Stomach (tissue), 9 donors: Measurements from ENCODE around the gene SIGLEC10. TPM values are rescaled to one million over a fixed set of nuclear protein-coding genes. Genes with fewer than 3 reads are reported as not detected.
"Not testable (repeated sequence)": the region's sequence is repeated elsewhere in the genome, so short reads cannot be mapped to it uniquely, and the experiment has no call there.

Experiments
- DNase-seq, 2 donors: peaks; one replicate each; pipeline versions ENCODE4 v3.0.0 to v3.0.0-alpha.2; 2013 to 2019
- H3K27ac ChIP-seq, 5 donors: fragments of 200-600 bp in 4 of 5; sonication (generic) in 4 of 5; one replicate each; pipeline ENCODE4 v1.5.1; 2013 to 2019; ENCODE audit warnings: mild to moderate bottlenecking in 1 of 5, moderate library complexity in 1 of 5
- H3K27me3 ChIP-seq, 3 donors: fragments of 200-600 bp; sonication (generic); one replicate each; pipeline ENCODE4 v1.5.1; 2017 to 2019; ENCODE audit warnings: mixed run types in 1 of 3
- H3K36me3 ChIP-seq, 4 donors: fragments of 200-600 bp; sonication (generic); 1 replicate in 3 of 4; 2 replicates in 1 of 4; pipeline ENCODE4 v1.5.1; 2016 to 2019
- H3K4me1 ChIP-seq, 4 donors: fragments of 200-600 bp; sonication (generic); one replicate each; pipeline ENCODE4 v1.5.1; 2016 to 2019
- H3K4me3 ChIP-seq, 4 donors: fragments of 200-600 bp; sonication (generic) in 3 of 4; one replicate each; pipeline ENCODE4 v1.5.1; 2016 to 2019; ENCODE audit warnings: mild to moderate bottlenecking in 1 of 4
- H3K9me3 ChIP-seq, 4 donors: fragments of 200-600 bp; sonication (generic); one replicate each; pipeline ENCODE4 v1.5.1; 2016 to 2019
- CTCF ChIP-seq, 7 experiments: fragments of 450-650 bp in 4 of 7; fragments of 200-600 bp in 3 of 7; sonication (generic) in 3 of 7; IDR thresholded peaks; one replicate each; pipeline ENCODE4 v1.5.1; 2016 to 2019; ENCODE audit warnings: antibody characterized with exemption in 7 of 7, control low read depth in 2 of 7, mild to moderate bottlenecking in 1 of 7
- EP300 ChIP-seq: sonication (generic); formaldehyde crosslinking; IDR thresholded peaks from one replicate; pipeline ENCODE4 v1.6.1; 2017; ENCODE audit warnings: antibody characterized with exemption
- POLR2A ChIP-seq, 4 donors: fragments of 450-650 bp; IDR thresholded peaks; one replicate each; pipeline ENCODE4 v1.6.1; 2016; ENCODE audit warnings: antibody characterized with exemption in 4 of 4, control low read depth in 2 of 4, mild to moderate bottlenecking in 1 of 4, moderate library complexity in 1 of 4
- POLR2AphosphoS5 ChIP-seq, 3 donors: sonication (generic); formaldehyde crosslinking; IDR thresholded peaks; one replicate each; pipeline ENCODE4 v1.6.1; 2016; ENCODE audit warnings: antibody characterized with exemption in 3 of 3
- WGBS, 5 donors: extraction: QIAGEN DNeasy Blood & Tissue Kit in 3 of 5; methylation state at CpG; one replicate each; pipeline versions ENCODE4 v1.1.5 to v1.1.7; 2013 to 2018; 5-methylcytosine and 5-hydroxymethylcytosine counted together
- intact Hi-C: fragments of 100-400 bp; cut with DNase I; formaldehyde crosslinking; loops from one replicate; pipeline ENCODE4 v1.15.1; 2023; ENCODE audit warnings: low total_unique reads
- polyA plus RNA-seq, 3 donors: library from polyadenylated mRNA; stranded (reverse); fragments of 200-250 nt; gene quantifications; one replicate each; pipeline ENCODE4 v1.2.3, GENCODE V29; 2013
- total RNA-seq, 5 donors: library from RNA; depleted of rRNA; stranded (reverse); fragments of >200 nt; gene quantifications; one replicate each; pipeline versions ENCODE4 v1.1.0 to v1.2.3, GENCODE V29; 2014 to 2016
- donor health status: healthy with polysubstance abuse.
- donor health status: Bipolar disorder and iron deficiency.
- donor health status: healthy.

SIGLEC10 gene
- total and polyA plus RNA-seq, 8 donors = 1.1 to 21.4 (median 2.7) TPM; not detected in 2

GRCh38 chr19:51421229-51422052 is 4.0 kb upstream of the SIGLEC10 start:
- H3K4me1 ChIP-seq = peaks cover 0 to 7% (median 0%) of the 10 kb centered on the region in 4 donors
- peak overlapping the region in 1 of 4 donors; percentile 9 for H3K4me3 ChIP-seq
- intact Hi-C loops = no loop called here
- 10 to 29% (median 14%) methylated on average over 18 to 39 of the region's 39 CpGs for WGBS, 5 donors
- DNase-seq = no peak
- H3K9me3 ChIP-seq = no peaks in the 10 kb centered on the region
- no peak overlapping the region for H3K27ac ChIP-seq
- peaks cover 3 to 62% (median 11%) of the 10 kb centered on the region in 3 donors for H3K27me3 ChIP-seq
- no peaks in the 10 kb centered on the region for H3K36me3 ChIP-seq
- TF ChIP-seq POLR2AphosphoS5 (IDR thresholded peaks at IDR 0.05) (no peak), CTCF (IDR thresholded peaks at IDR 0.05) (no peak), EP300 (no peak), POLR2A (IDR thresholded peaks at IDR 0.05) (no peak)

- H3K4me3 ChIP-seq, H3K27ac ChIP-seq, intact Hi-C loops, H3K4me1 ChIP-seq, H3K36me3 ChIP-seq, H3K9me3 ChIP-seq, DNase-seq: not testable (repeated sequence)
- WGBS, 5 donors = 85 to 88% (median 87%) methylated on average over 11 of the region's 11 CpGs
- H3K27me3 ChIP-seq = peaks cover 3 to 62% (median 11%) of the 10 kb centered on the region in 3 donors
These were observed 3.1 kb upstream of the SIGLEC10 start for GRCh38 chr19:51420511-51420910.

- Histone ChIP-seq H3K4me3 (no peak overlapping the region), H3K36me3 (no peaks in the 10 kb centered on the region), H3K27ac (no peak overlapping the region), H3K9me3 (no peaks in the 10 kb centered on the region), H3K27me3 (peaks cover 3 to 76% (median 11%) of the 10 kb centered on the region in 3 donors), H3K4me1 (peaks cover 0 to 7% (median 2%) of the 10 kb centered on the region in 4 donors)
- WGBS, 5 donors = 71 to 97% (median 85%) methylated on average over 2 of the region's 2 CpGs
- DNase-seq = no peak
- intact Hi-C loops = no loop called here
- no peak for TF ChIP-seq CTCF (IDR thresholded peaks at IDR 0.05)
- TF ChIP-seq EP300 = no peak
- no peak for TF ChIP-seq POLR2AphosphoS5 (IDR thresholded peaks at IDR 0.05)
- TF ChIP-seq POLR2A (IDR thresholded peaks at IDR 0.05) = no peak
These were observed 1.3 kb upstream of the SIGLEC10 start for GRCh38 chr19:51418707-51419106.

- 55 to 73% (median 59%) methylated on average over 3 of the region's 3 CpGs for WGBS, 5 donors
- intact Hi-C loops = no loop called here
- Histone ChIP-seq H3K27ac (peak overlapping the region in 2 of 5 donors; percentile 65 to 71), H3K4me3 (no peak overlapping the region), H3K4me1 (peaks cover 0 to 7% (median 2%) of the 10 kb centered on the region in 4 donors), H3K27me3 (peaks cover 3 to 75% (median 11%) of the 10 kb centered on the region in 3 donors), H3K36me3 (no peaks in the 10 kb centered on the region), H3K9me3 (no peaks in the 10 kb centered on the region)
- TF ChIP-seq POLR2A (IDR thresholded peaks at IDR 0.05) = no peak
- no peak for TF ChIP-seq EP300
- TF ChIP-seq CTCF (IDR thresholded peaks at IDR 0.05) = no peak
- no peak for TF ChIP-seq POLR2AphosphoS5 (IDR thresholded peaks at IDR 0.05)
- no peak for DNase-seq
These were observed 342 bp upstream of the SIGLEC10 start for GRCh38 chr19:51417810-51418157.

GRCh38 chr19:51416422-51416821 is 1.0 kb downstream of the SIGLEC10 start:
- intact Hi-C loops, H3K4me1 ChIP-seq, H3K36me3 ChIP-seq, H3K9me3 ChIP-seq, DNase-seq, H3K4me3 ChIP-seq: not testable (repeated sequence)
- WGBS, 5 donors = 54 to 76% (median 68%) methylated on average over 4 to 15 of the region's 15 CpGs
- Histone ChIP-seq H3K27ac (peak overlapping the region in 2 of 5 donors; percentile 65 to 71), H3K27me3 (peaks cover 3 to 61% (median 6%) of the 10 kb centered on the region in 3 donors)
